HEK293T (cell line): ENCODE measurements around the gene BMAL1.

Experiments used
- BHLHE40 ChIP-seq: fragments of 450-650 bp; IDR thresholded peaks from 2 replicates; pipeline ENCODE4 v1.6.1; 2016; ENCODE audit warnings: mild to moderate bottlenecking, moderate library complexity, borderline replicate concordance
- ELF4 ChIP-seq: fragments of 450-650 bp; IDR thresholded peaks from 2 replicates; pipeline ENCODE4 v1.6.1; 2017; ENCODE audit warnings: antibody characterized with exemption
- FOXA1 ChIP-seq: fragments of 450-650 bp; IDR thresholded peaks from 2 replicates; pipeline ENCODE4 v1.6.1; 2016; ENCODE audit warnings: mild to moderate bottlenecking
- FOXM1 ChIP-seq: fragments of 450-650 bp; IDR thresholded peaks from 2 replicates; pipeline ENCODE4 v1.6.1; 2017; ENCODE audit warnings: mild to moderate bottlenecking, borderline replicate concordance
- HDGF ChIP-seq: fragments of 450-650 bp; IDR thresholded peaks from 2 replicates; pipeline ENCODE4 v1.6.1; 2017; ENCODE audit warnings: antibody characterized with exemption, borderline replicate concordance
- NFRKB ChIP-seq: fragments of 450-650 bp; IDR thresholded peaks from 2 replicates; pipeline ENCODE4 v1.6.1; 2016; ENCODE audit warnings: mild to moderate bottlenecking, moderate library complexity
- SP1 ChIP-seq: fragments of 450-650 bp; IDR thresholded peaks from 2 replicates; pipeline ENCODE4 v1.6.1; 2017
- TF ChIP-seq, protein P1 (sequence below): fragments of 450-650 bp; IDR thresholded peaks from 2 replicates; pipeline ENCODE4 v1.6.1; 2016

DNA sequence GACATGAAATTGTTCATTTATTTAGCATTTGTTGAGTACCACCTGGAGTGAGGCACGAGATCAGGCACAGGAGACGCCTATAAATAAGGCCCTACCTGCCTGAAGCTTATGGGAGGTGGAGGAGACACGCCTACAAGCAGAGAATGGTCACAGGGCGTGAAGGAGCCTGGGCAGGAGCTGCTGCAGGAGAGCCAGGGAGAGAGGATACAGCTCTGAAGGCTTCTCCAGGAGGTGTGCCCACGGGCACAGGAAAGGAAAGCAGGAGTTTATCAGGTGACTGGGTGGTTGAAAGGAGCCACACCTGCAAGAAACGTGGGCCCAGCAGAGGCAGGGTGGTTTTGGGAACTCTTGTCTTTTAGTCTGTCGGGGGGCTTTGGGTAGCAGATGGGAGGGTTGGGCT is 70.3 kb downstream of the BMAL1 start:
- no peak for TF ChIP-seq ELF4
- TF ChIP-seq FOXM1: no peak
- TF ChIP-seq HDGF: no peak
- TF ChIP-seq, protein P1, sequence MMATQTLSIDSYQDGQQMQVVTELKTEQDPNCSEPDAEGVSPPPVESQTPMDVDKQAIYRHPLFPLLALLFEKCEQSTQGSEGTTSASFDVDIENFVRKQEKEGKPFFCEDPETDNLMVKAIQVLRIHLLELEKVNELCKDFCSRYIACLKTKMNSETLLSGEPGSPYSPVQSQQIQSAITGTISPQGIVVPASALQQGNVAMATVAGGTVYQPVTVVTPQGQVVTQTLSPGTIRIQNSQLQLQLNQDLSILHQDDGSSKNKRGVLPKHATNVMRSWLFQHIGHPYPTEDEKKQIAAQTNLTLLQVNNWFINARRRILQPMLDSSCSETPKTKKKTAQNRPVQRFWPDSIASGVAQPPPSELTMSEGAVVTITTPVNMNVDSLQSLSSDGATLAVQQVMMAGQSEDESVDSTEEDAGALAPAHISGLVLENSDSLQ: no peak
- TF ChIP-seq BHLHE40: no peak
- TF ChIP-seq NFRKB: no peak
- no peak for TF ChIP-seq SP1
- TF ChIP-seq FOXA1: no peak
